Heart left ventricle (tissue), 16 donors: ENCODE measurements around the gene OSR1. TPM values are rescaled to one million over a fixed set of nuclear protein-coding genes. Genes with fewer than 3 reads are reported as not detected.

Source experiments
- ATAC-seq, 4 donors: fragments of 200-7000 bp; cut with Tn5 transposase; one replicate each; pipeline ENCODE4 v1.9.1; 2020 to 2022; ENCODE audit warnings: moderate library complexity in 4 of 4, mild to moderate bottlenecking in 3 of 4, moderate number of reproducible peaks in 1 of 4
- DNase-seq, 5 donors: peaks; one replicate each; pipeline ENCODE4 v3.0.0-alpha.2; 2020
- H3K27ac ChIP-seq, 12 donors: fragments of 200-600 bp; sonication (generic) in 4 of 12; one replicate each; pipeline versions ENCODE4 v1.5.0 to v1.8.0; 2016 to 2022; ENCODE audit warnings: mild to moderate bottlenecking in 2 of 12
- H3K27me3 ChIP-seq, 9 donors: fragments of 200-600 bp; sonication (generic) in 2 of 9; one replicate each; pipeline versions ENCODE4 v1.5.1 to v1.8.0; 2016 to 2022; ENCODE audit warnings: mild to moderate bottlenecking in 3 of 9
- H3K36me3 ChIP-seq, 9 donors: fragments of 200-600 bp; sonication (generic) in 2 of 9; one replicate each; pipeline versions ENCODE4 v1.5.0 to v1.8.0; 2018 to 2022; ENCODE audit warnings: mild to moderate bottlenecking in 2 of 9
- H3K4me1 ChIP-seq, 12 donors: fragments of 200-600 bp; sonication (generic) in 4 of 12; one replicate each; pipeline versions ENCODE4 v1.5.0 to v1.8.0; 2016 to 2022; ENCODE audit warnings: mild to moderate bottlenecking in 3 of 12
- H3K4me3 ChIP-seq, 12 donors: fragments of 200-600 bp; sonication (generic) in 4 of 12; one replicate each; pipeline versions ENCODE4 v1.5.0 to v1.8.0; 2017 to 2022; ENCODE audit warnings: mild to moderate bottlenecking in 9 of 12, moderate library complexity in 4 of 12
- H3K9me3 ChIP-seq, 12 donors: fragments of 200-600 bp; sonication (generic) in 4 of 12; one replicate each; pipeline versions ENCODE4 v1.5.0 to v1.8.0; 2016 to 2022; ENCODE audit warnings: mild to moderate bottlenecking in 1 of 12
- CTCF ChIP-seq, 12 donors: fragments of 200-600 bp; sonication (generic) in 4 of 12; IDR thresholded peaks; one replicate each; pipeline versions ENCODE4 v1.5.0 to v1.8.0; 2018 to 2022; ENCODE audit warnings: antibody characterized with exemption in 12 of 12, mild to moderate bottlenecking in 5 of 12
- POLR2A ChIP-seq, 2 donors: fragments of 450-650 bp; IDR thresholded peaks; one replicate each; pipeline ENCODE4 v1.6.1; 2017; ENCODE audit warnings: antibody characterized with exemption in 2 of 2, mild to moderate bottlenecking in 2 of 2, moderate library complexity in 2 of 2
- WGBS, 4 donors: extraction: QIAGEN DNeasy Blood & Tissue Kit in 2 of 4; methylation state at CpG; one replicate each; pipeline versions ENCODE4 v1.1.5 to v1.1.7; 2013 to 2018; 5-methylcytosine and 5-hydroxymethylcytosine counted together
- intact Hi-C, 10 donors: fragments of 100-400 bp; cut with DNase I; formaldehyde crosslinking; loops; one replicate each; pipeline versions ENCODE4 v1.11.1 to v1.14.2; 2022
- polyA plus RNA-seq, 2 donors: library from polyadenylated mRNA; stranded (reverse); fragments of 200-250 nt; gene quantifications; one replicate each; pipeline ENCODE4 v1.2.3, GENCODE V29; 2013
- total RNA-seq, 9 donors: library from RNA; depleted of rRNA in 2 of 9; stranded (reverse); fragments of >200 nt in 2 of 9; fragmentation: NEBNext Ultra II Directional in 3 of 9; extraction: Animal tissue kit (Norgen Biotek cat#: 25700) in 3 of 9; gene quantifications; one replicate each; pipeline versions ENCODE4 v1.1.0 to v1.2.4, GENCODE V29; 2016 to 2023
- donor health status: ischemic (EF 13 %, LVEDD 7.1; RV severe dilation, severe dysfunction).
- donor health status: healthy with polysubstance abuse.
- donor health status: DM: no; HTN: yes; CAD: no.
- donor health status: DM: no; HTN: no; CAD: no.
- donor health status: ischemic (EF 25% LVEDD 6.9; RV normal size, moderate dysfunction).
- donor health status: ischemic (EF 25% LVEDD 5.7; RV mildly dilated, moderate dysfunction).
- donor health status: healthy.
- donor health status: DM: yes; HTN: yes; CAD: no.
- donor health status: ischemic (EF 35%, LVEDD 5.7; RV mildly dilated, moderate dysfunction).
- donor health status: nonischemic (EF 11% LVEDD 7.7; RV severe dilation, severe dysfunction).
- donor health status: DM: yes; HTN: yes; CAD: no.
- donor health status: PGD.
- donor health status: ischemic (EF 29% LVEDD 5.4; RV normal size, mild dysfunction).
- donor health status: nonischemic (EF 23%, LVEDD 6.1; RV moderate dilation, normal function).

OSR1 gene
- total and polyA plus RNA-seq, 11 donors: 1.4 to 26.0 (median 4.7) TPM

GRCh38 chr2:19380532-19380931 lies 22.1 kb upstream of the OSR1 start:
- H3K4me1 ChIP-seq: no peaks in the 10 kb centered on the region
- peaks cover 0 to 4% (median 0%) of the 10 kb centered on the region in 9 donors for H3K27me3 ChIP-seq
- no peak overlapping the region for H3K27ac ChIP-seq
- peaks cover 0 to 5% (median 0%) of the 10 kb centered on the region in 12 donors for H3K9me3 ChIP-seq
- no peak for DNase-seq
- no peak overlapping the region for H3K4me3 ChIP-seq
- TF ChIP-seq POLR2A (IDR thresholded peaks at IDR 0.05): no peak
- TF ChIP-seq CTCF (IDR thresholded peaks at IDR 0.05): no peak
- no peaks in the 10 kb centered on the region for H3K36me3 ChIP-seq
- no peak for ATAC-seq
- intact Hi-C loops: no loop called here

GRCh38 chr2:19378939-19379338 lies 20.5 kb upstream of the OSR1 start:
- intact Hi-C loops: loop anchor here in 1 of 10 donors (10.0 kb wide), 1 partner anchor 286 kb away; no protein-coding TSS in a partner anchor
- Histone ChIP-seq H3K4me3 (no peak overlapping the region), H3K27me3 (peaks cover 0 to 4% (median 0%) of the 10 kb centered on the region in 9 donors), H3K9me3 (peaks cover 0 to 5% (median 0%) of the 10 kb centered on the region in 12 donors), H3K36me3 (no peaks in the 10 kb centered on the region), H3K4me1 (no peaks in the 10 kb centered on the region), H3K27ac (no peak overlapping the region)
- no peak for ATAC-seq
- 71 to 92% (median 92%) methylated on average over 2 of the region's 2 CpGs for WGBS, 4 donors
- no peak for DNase-seq
- no peak for TF ChIP-seq POLR2A (IDR thresholded peaks at IDR 0.05)
- TF ChIP-seq CTCF (IDR thresholded peaks at IDR 0.05): no peak

GRCh38 chr2:19377717-19378116 lies 19.3 kb upstream of the OSR1 start:
- Histone ChIP-seq H3K9me3 (peaks cover 0 to 5% (median 0%) of the 10 kb centered on the region in 12 donors), H3K27me3 (peaks cover 0 to 4% (median 0%) of the 10 kb centered on the region in 9 donors), H3K4me1 (no peaks in the 10 kb centered on the region), H3K27ac (no peak overlapping the region), H3K4me3 (no peak overlapping the region), H3K36me3 (no peaks in the 10 kb centered on the region)
- intact Hi-C loops: loop anchor here in 1 of 10 donors (10.0 kb wide), 1 partner anchor 287 kb away; no protein-coding TSS in a partner anchor
- ATAC-seq (no peak), DNase-seq (no peak)
- TF ChIP-seq POLR2A (IDR thresholded peaks at IDR 0.05): no peak
- TF ChIP-seq CTCF (IDR thresholded peaks at IDR 0.05): no peak
- WGBS, 4 donors: 85 to 94% (median 90%) methylated on average over 3 of the region's 3 CpGs

GRCh38 chr2:19373352-19373751 lies 14.9 kb upstream of the OSR1 start:
- TF ChIP-seq POLR2A (IDR thresholded peaks at IDR 0.05) (no peak), CTCF (IDR thresholded peaks at IDR 0.05) (no peak)
- peaks cover 0 to 4% (median 0%) of the 10 kb centered on the region in 9 donors for H3K27me3 ChIP-seq
- DNase-seq (no peak), ATAC-seq (no peak)
- no peaks in the 10 kb centered on the region for H3K4me1 ChIP-seq
- no peak overlapping the region for H3K27ac ChIP-seq
- WGBS, 4 donors: 82 to 92% (median 88%) methylated on average over 2 of the region's 2 CpGs
- H3K4me3 ChIP-seq: no peak overlapping the region
- intact Hi-C loops: loop anchor here in 1 of 10 donors (5.0 to 10.0 kb wide), 2 partner anchors 291 to 489 kb away; no protein-coding TSS in a partner anchor
- H3K9me3 ChIP-seq: peaks cover 0 to 5% (median 0%) of the 10 kb centered on the region in 12 donors
- H3K36me3 ChIP-seq: no peaks in the 10 kb centered on the region
